GM12878 (cell line): Measurements from ENCODE around the gene DNAJB8.

Experiments used
- CEBPB ChIP-seq, 2 experiments: fragments of 150-350 bp in 1 of 2; IDR thresholded peaks; 2 replicates each; pipeline ENCODE4 v1.6.1; 2012 to 2014; ENCODE audit warnings: low read depth in 2 of 2, low read length in 2 of 2, borderline replicate concordance in 1 of 2, inconsistent platforms in 1 of 2
- EZH2 ChIP-seq: IDR thresholded peaks from 2 replicates; pipeline ENCODE4 v1.6.1; 2012; ENCODE audit warnings: low read depth, mild to moderate bottlenecking, control low read depth, inconsistent platforms, low read length, borderline replicate concordance; ENCODE audit not compliant: control insufficient read depth
- FOXM1 ChIP-seq: IDR thresholded peaks from 2 replicates; pipeline ENCODE4 v1.6.1; 2012; ENCODE audit warnings: low read depth, mild to moderate bottlenecking, inconsistent platforms, low read length, moderate library complexity
- MYC ChIP-seq: IDR thresholded peaks from 2 replicates; pipeline ENCODE4 v1.6.1; 2011; ENCODE audit warnings: mild to moderate bottlenecking, low read length, moderate library complexity, inconsistent platforms; ENCODE audit not compliant: insufficient read depth, insufficient replicate concordance, insufficient read length, severe bottlenecking
- POLR2A ChIP-seq: IDR thresholded peaks from 2 replicates; pipeline ENCODE4 v1.6.1; 2011; ENCODE audit warnings: low read depth, mild to moderate bottlenecking, low read length
- SMARCA5 ChIP-seq: fragments of 450-650 bp; IDR thresholded peaks from 2 replicates; pipeline ENCODE4 v1.6.1; 2017; ENCODE audit warnings: mild to moderate bottlenecking
- TF ChIP-seq, protein P1 (sequence below): IDR thresholded peaks from 2 replicates; pipeline ENCODE4 v1.6.1; 2012; ENCODE audit warnings: low read depth, low read length, improper control_type of control experiment
- TF ChIP-seq, protein P2 (sequence below), 3 experiments: IDR thresholded peaks in 2 of 3; conservative IDR thresholded peaks in 1 of 3; 2 replicates each; pipeline ENCODE4 v1.5.1; 2011; ENCODE audit warnings: low read depth in 3 of 3, low read length in 3 of 3, mild to moderate bottlenecking in 3 of 3, control low read depth in 2 of 3, moderate library complexity in 2 of 3, inconsistent platforms in 1 of 3, mixed read lengths in 1 of 3; ENCODE audit not compliant: control insufficient read depth in 2 of 3, insufficient read depth in 1 of 3; ENCODE audit errors: extremely low read depth in 1 of 3
- TF ChIP-seq, protein P3 (sequence below): IDR thresholded peaks from 2 replicates; pipeline ENCODE4 v1.6.1; 2012; ENCODE audit warnings: low read depth, low read length, improper control_type of control experiment

DNA sequence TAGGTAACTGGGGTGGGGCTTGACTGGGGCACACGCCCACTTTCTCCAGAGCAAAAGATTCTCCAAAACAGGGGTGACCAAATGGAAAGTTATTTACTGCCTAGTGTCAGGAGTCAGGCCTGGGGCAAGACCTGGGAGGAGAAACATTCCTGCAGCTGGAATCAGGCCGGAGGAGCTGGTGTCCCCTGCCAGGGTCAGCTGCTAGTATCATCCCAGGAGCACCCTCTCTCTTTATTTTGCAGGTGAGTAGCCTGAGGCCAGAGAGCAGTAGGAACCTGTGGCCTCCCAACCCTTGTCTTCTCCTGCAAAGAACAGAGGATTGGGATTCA, 32.9 kb downstream of the DNAJB8 start:
- TF ChIP-seq POLR2A (no peak), MYC (no peak), SMARCA5 (no peak), EZH2 (no peak), FOXM1 (no peak), CEBPB (IDR thresholded peaks at IDR 0.05; ENCODE audit: borderline replicate concordance in 1 of 2, low read depth in 2 of 2, low read length in 2 of 2) (no peak)
- TF ChIP-seq, protein P1, sequence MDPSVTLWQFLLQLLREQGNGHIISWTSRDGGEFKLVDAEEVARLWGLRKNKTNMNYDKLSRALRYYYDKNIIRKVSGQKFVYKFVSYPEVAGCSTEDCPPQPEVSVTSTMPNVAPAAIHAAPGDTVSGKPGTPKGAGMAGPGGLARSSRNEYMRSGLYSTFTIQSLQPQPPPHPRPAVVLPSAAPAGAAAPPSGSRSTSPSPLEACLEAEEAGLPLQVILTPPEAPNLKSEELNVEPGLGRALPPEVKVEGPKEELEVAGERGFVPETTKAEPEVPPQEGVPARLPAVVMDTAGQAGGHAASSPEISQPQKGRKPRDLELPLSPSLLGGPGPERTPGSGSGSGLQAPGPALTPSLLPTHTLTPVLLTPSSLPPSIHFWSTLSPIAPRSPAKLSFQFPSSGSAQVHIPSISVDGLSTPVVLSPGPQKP, result no peak
- TF ChIP-seq, protein P2, sequence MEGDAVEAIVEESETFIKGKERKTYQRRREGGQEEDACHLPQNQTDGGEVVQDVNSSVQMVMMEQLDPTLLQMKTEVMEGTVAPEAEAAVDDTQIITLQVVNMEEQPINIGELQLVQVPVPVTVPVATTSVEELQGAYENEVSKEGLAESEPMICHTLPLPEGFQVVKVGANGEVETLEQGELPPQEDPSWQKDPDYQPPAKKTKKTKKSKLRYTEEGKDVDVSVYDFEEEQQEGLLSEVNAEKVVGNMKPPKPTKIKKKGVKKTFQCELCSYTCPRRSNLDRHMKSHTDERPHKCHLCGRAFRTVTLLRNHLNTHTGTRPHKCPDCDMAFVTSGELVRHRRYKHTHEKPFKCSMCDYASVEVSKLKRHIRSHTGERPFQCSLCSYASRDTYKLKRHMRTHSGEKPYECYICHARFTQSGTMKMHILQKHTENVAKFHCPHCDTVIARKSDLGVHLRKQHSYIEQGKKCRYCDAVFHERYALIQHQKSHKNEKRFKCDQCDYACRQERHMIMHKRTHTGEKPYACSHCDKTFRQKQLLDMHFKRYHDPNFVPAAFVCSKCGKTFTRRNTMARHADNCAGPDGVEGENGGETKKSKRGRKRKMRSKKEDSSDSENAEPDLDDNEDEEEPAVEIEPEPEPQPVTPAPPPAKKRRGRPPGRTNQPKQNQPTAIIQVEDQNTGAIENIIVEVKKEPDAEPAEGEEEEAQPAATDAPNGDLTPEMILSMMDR (IDR thresholded peaks at IDR 0.05 in 2 of 3, conservative IDR thresholded peaks at IDR 0.05 in 1 of 3; ENCODE audit: control insufficient read depth in 2 of 3, extremely low read depth in 1 of 3, insufficient read depth in 1 of 3, low read depth in 3 of 3, low read length in 3 of 3), result no peak
- TF ChIP-seq, protein P3, sequence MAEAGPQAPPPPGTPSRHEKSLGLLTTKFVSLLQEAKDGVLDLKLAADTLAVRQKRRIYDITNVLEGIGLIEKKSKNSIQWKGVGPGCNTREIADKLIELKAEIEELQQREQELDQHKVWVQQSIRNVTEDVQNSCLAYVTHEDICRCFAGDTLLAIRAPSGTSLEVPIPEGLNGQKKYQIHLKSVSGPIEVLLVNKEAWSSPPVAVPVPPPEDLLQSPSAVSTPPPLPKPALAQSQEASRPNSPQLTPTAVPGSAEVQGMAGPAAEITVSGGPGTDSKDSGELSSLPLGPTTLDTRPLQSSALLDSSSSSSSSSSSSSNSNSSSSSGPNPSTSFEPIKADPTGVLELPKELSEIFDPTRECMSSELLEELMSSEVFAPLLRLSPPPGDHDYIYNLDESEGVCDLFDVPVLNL, result no peak
